AG10803 (cell line): ENCODE measurements around the gene ZNF438.

Source experiments
- DNase-seq: peaks from one replicate; pipeline ENCODE4 v3.0.0; 2010; ENCODE audit warnings: low read depth
- H3K4me3 ChIP-seq: 2 replicates; pipeline ENCODE4 v1.5.1; 2011; ENCODE audit warnings: mild to moderate bottlenecking, low read length, control low read depth
- TF ChIP-seq, protein P1 (sequence below): conservative IDR thresholded peaks from 2 replicates; pipeline ENCODE4 v1.5.1; 2011; ENCODE audit warnings: mild to moderate bottlenecking, low read length, control low read depth, inconsistent platforms

The ZNF438 gene

DNA sequence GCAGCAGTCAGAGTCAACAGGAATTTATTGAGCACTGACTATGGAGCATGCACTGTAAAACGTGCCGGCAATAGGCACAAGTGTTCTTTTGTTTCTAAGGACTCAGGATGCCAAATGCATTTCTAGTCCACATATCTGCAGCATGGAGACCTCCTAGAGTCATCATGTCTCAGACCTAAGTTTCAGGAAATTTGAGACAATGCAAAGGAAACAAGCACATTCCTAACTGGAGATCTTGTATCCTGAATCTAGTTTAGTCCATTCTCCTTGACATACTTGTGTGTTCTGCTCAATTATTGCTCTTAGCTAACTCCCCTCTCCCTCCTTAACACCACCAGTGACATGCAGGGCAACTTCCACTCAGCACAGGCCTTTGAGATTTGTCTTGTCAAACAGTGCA is 173.2 kb downstream of the ZNF438 start:
- H3K4me3 ChIP-seq = no peak overlapping the region
- TF ChIP-seq, protein P1, sequence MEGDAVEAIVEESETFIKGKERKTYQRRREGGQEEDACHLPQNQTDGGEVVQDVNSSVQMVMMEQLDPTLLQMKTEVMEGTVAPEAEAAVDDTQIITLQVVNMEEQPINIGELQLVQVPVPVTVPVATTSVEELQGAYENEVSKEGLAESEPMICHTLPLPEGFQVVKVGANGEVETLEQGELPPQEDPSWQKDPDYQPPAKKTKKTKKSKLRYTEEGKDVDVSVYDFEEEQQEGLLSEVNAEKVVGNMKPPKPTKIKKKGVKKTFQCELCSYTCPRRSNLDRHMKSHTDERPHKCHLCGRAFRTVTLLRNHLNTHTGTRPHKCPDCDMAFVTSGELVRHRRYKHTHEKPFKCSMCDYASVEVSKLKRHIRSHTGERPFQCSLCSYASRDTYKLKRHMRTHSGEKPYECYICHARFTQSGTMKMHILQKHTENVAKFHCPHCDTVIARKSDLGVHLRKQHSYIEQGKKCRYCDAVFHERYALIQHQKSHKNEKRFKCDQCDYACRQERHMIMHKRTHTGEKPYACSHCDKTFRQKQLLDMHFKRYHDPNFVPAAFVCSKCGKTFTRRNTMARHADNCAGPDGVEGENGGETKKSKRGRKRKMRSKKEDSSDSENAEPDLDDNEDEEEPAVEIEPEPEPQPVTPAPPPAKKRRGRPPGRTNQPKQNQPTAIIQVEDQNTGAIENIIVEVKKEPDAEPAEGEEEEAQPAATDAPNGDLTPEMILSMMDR = no peak
- DNase-seq = peak; percentile 22

DNA sequence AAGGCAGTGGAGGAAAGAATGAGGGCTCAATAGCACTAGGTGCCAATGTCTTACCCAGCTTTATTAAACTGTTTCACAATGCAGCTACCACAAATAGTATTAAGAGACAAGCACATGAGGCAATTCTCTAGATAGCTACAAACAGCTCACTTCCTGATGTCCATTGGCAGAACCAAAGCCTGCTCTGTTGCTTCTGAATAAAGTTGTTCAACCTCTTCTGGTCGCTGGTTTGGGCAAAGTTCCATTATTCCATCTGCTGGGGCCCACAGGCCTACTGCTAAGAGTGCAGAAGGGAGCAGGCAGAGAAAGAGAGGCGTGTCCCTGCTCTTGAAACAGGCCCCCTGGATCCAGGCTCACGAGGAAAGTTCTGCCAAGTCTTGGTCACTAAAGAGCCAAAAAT is 173.9 kb downstream of the ZNF438 start:
- TF ChIP-seq, protein P1 = no peak
- peak; percentile 97 for DNase-seq
- H3K4me3 ChIP-seq = no peak overlapping the region

DNA sequence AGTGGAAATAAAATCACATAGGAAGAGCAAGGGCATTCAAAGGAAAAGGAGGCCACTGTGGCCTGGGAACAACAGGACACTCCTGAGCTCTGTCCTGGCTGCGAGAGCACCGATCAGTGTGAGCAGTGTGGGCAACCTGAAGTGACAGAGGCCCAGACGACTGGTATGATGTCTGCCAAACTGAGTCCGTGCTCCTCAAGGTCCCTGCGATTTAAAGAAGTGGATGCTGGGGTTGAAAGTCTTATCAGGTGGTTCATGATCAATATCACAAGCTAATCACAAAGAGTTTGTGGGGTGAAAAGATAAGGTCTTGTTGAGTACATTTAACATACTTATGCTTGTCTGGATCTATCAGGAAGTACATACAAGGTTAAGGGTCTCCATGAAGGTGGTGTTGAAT is 176.5 kb downstream of the ZNF438 start:
- H3K4me3 ChIP-seq = no peak overlapping the region

DNA sequence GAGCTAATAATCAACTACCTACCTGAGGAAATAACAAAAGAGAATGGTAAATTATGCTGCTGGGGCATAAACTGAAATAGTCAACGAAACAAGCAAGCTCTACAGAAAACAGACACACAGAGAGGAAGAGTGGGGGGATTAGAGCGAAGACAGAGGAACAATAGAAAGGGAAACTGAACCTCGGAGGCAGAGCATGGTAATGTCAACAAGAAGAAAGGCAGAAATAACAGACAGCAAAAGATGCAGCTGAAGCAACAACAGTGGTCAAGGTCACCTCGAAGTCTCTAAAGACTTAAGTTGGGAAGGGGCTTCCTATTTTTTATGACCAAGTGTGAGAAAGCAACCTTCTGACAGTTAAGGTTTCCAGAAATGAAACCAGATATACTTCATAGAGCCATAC is 177.0 kb downstream of the ZNF438 start:
- no peak for DNase-seq
- TF ChIP-seq, protein P1 = no peak
- no peak overlapping the region for H3K4me3 ChIP-seq

More for the DNA sequence above, 176.5 kb downstream of the ZNF438 start:
- TF ChIP-seq, protein P1 = no peak
- no peak for DNase-seq

DNA sequence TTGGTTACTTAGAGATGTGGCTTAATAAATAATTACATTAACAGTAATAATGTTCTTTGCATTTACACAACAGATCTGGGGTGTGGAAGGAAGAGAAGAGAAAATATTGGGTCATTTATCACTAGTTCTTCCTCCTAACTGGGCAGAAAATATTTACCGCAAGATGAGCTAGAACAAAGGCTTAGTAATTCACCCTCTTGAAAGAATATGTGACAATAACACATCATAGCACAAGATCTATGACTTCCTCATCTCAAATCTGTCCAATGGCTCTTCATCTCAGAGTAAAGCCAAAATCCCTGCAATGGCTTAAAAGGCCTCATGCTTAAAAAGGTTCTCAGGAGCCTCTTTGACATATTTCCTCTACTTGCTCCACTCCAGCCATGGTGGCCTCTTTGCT is 178.6 kb downstream of the ZNF438 start:
- DNase-seq = no peak
- H3K4me3 ChIP-seq = no peak overlapping the region
- TF ChIP-seq, protein P1 = no peak

DNA sequence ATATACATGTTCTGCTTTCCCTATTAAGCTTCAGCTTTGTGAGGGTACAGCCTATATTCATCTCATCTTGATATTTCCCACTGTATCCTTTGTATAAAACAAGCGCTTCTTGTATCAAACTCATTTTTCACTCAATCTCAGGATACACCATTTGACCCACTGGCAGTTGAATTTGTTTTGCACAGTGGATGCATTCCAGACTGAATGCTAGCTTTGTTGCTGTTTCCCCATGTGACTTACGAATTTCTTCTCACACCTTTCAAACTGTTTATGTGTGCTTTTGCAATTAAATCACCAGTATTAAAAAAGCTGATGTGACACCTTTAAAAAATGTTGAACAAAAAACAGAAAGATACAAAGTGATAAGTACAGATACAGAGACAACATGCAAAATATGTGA is 180.9 kb downstream of the ZNF438 start:
- TF ChIP-seq, protein P1 = no peak
- H3K4me3 ChIP-seq = no peak overlapping the region
- no peak for DNase-seq

DNA sequence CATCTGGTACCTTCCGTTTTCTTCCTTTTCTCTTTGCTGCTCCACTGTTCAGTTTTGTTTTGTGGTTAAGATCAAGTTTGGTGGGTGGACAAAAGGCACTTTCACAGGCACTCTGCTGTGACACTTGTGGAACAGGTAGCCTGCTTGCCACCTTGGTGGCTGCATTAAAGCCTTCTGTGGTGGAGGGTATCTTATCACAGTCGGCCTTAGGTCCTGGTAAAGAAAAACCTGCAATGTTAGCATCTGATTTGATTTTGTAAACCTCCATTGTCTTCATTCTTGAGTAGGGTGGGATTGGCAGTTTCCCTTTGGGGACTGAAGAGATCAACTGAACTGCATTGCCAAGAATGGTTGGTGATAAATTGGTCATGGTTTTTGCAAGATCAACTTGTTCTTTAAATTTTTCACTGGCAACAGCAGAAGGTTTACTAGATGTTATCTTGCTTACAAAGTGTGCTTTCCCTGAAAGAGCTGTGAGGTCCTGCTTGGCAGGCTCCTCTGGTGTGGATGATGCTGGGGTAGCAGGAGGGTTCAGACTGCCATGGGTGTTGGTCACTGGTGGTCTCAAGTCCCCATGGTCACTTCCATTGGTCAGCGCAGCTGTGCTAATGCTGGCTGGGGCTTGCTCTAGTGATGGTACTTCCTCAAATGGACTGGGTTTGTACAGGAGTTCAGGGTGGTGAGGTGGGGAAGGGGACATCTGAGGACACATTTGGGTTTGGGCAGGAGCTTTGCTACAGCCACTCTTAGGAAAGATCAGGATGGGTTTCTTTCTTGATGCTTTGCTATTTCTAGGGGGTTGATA is 182.2 kb downstream of the ZNF438 start:
- no peak for DNase-seq
- TF ChIP-seq, protein P1 = no peak

More for the DNA sequence above, 182.2 kb downstream of the ZNF438 start:
- no peak overlapping the region for H3K4me3 ChIP-seq
